Measurements from ENCODE around the gene ENHO.

The ENHO gene

GRCh38 chr9:34555936-34556525, 33.2 kb upstream of the ENHO start:
- no peak overlapping the region for H3K4me3 ChIP-seq (ENCODE audit: low read length)
- no peaks in the 10 kb centered on the region for H3K36me3 ChIP-seq (ENCODE audit: control insufficient read depth, insufficient read depth, low read length)
- peaks cover 16% of the 10 kb centered on the region for H3K4me1 ChIP-seq (ENCODE audit: control insufficient read depth, insufficient read depth, low read length)
- WGBS (ENCODE audit: insufficient coverage, insufficient read length): no CpG with 5 or more reads among the region's 13 CpGs
- no peaks in the 10 kb centered on the region for H3K27me3 ChIP-seq (ENCODE audit: control insufficient read depth, insufficient read depth, low read length)
- DNase-seq (ENCODE audit: low read depth, low spot score): no peak
- no peak overlapping the region for H3K27ac ChIP-seq (ENCODE audit: low read length)
- no peaks in the 10 kb centered on the region for H3K9me3 ChIP-seq (ENCODE audit: control insufficient read depth, insufficient read depth, low read length)

- DNase-seq (ENCODE audit: low read depth, low spot score): no peak
- Histone ChIP-seq H3K4me3 (ENCODE audit: low read length) (no peak overlapping the region), H3K27me3 (ENCODE audit: control insufficient read depth, insufficient read depth, low read length) (no peaks in the 10 kb centered on the region), H3K27ac (ENCODE audit: low read length) (no peak overlapping the region), H3K4me1 (ENCODE audit: control insufficient read depth, insufficient read depth, low read length) (peaks cover 16% of the 10 kb centered on the region), H3K36me3 (ENCODE audit: control insufficient read depth, insufficient read depth, low read length) (no peaks in the 10 kb centered on the region), H3K9me3 (ENCODE audit: control insufficient read depth, insufficient read depth, low read length) (no peaks in the 10 kb centered on the region)
- WGBS (ENCODE audit: insufficient coverage, insufficient read length): no CpG with 5 or more reads among the region's 5 CpGs
Observed at GRCh38 chr9:34555500-34555899, 32.7 kb upstream of the ENHO start.

- no peak for DNase-seq (ENCODE audit: low read depth, low spot score)
- H3K9me3 ChIP-seq (ENCODE audit: control insufficient read depth, insufficient read depth, low read length): no peaks in the 10 kb centered on the region
- WGBS (ENCODE audit: insufficient coverage, insufficient read length): no CpG with 5 or more reads among the region's 23 CpGs
- H3K4me1 ChIP-seq (ENCODE audit: control insufficient read depth, insufficient read depth, low read length): peaks cover 14% of the 10 kb centered on the region
- H3K36me3 ChIP-seq (ENCODE audit: control insufficient read depth, insufficient read depth, low read length): no peaks in the 10 kb centered on the region
- no peak overlapping the region for H3K27ac ChIP-seq (ENCODE audit: low read length)
- no peaks in the 10 kb centered on the region for H3K27me3 ChIP-seq (ENCODE audit: control insufficient read depth, insufficient read depth, low read length)
- no peak overlapping the region for H3K4me3 ChIP-seq (ENCODE audit: low read length)
Observed at GRCh38 chr9:34555002-34555348, 32.2 kb upstream of the ENHO start.

GRCh38 chr9:34554211-34555001, 31.6 kb upstream of the ENHO start:
- Histone ChIP-seq H3K9me3 (ENCODE audit: control insufficient read depth, insufficient read depth, low read length) (no peaks in the 10 kb centered on the region), H3K27ac (ENCODE audit: low read length) (no peak overlapping the region), H3K4me3 (ENCODE audit: low read length) (no peak overlapping the region), H3K4me1 (ENCODE audit: control insufficient read depth, insufficient read depth, low read length) (peaks cover 11% of the 10 kb centered on the region), H3K27me3 (ENCODE audit: control insufficient read depth, insufficient read depth, low read length) (no peaks in the 10 kb centered on the region), H3K36me3 (ENCODE audit: control insufficient read depth, insufficient read depth, low read length) (no peaks in the 10 kb centered on the region)
- DNase-seq (ENCODE audit: low read depth, low spot score): no peak
- no CpG with 5 or more reads among the region's 16 CpGs for WGBS (ENCODE audit: insufficient coverage, insufficient read length)

DNA sequence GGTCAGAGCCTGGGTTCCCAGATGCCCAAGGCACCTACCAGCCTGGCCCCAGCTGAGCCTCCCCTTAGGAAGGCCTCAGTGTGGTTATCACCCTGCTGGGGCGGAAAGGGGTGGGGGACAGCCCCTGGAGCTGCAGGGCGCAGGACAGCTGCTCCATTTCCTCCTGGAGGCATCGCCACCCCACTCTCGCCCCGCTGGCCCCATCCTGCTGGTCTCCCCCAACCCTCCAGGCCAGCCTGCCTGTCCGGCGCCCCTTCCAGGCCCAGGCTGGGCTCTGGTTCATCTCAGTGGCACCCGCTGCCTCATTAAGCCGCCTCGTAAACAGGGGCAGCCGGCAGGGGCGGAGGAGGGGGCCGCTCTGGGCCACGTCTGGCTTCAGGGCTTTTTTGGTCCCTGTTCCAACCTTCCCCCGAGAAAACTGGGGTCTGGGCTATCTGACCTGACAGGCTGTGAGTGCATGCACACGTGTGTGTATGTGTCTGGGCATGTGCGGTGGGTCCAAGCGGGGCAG, 30.8 kb upstream of the ENHO start:
- no peak for DNase-seq (ENCODE audit: low read depth, low spot score)
- Histone ChIP-seq H3K4me3 (ENCODE audit: low read length) (no peak overlapping the region), H3K36me3 (ENCODE audit: control insufficient read depth, insufficient read depth, low read length) (no peaks in the 10 kb centered on the region), H3K9me3 (ENCODE audit: control insufficient read depth, insufficient read depth, low read length) (no peaks in the 10 kb centered on the region), H3K27me3 (ENCODE audit: control insufficient read depth, insufficient read depth, low read length) (no peaks in the 10 kb centered on the region), H3K4me1 (ENCODE audit: control insufficient read depth, insufficient read depth, low read length) (peaks cover 7% of the 10 kb centered on the region), H3K27ac (ENCODE audit: low read length) (no peak overlapping the region)
- WGBS (ENCODE audit: insufficient coverage, insufficient read length): no CpG with 5 or more reads among the region's 18 CpGs

- Histone ChIP-seq H3K9me3 (ENCODE audit: control insufficient read depth, insufficient read depth, low read length) (no peaks in the 10 kb centered on the region), H3K27ac (ENCODE audit: low read length) (no peak overlapping the region), H3K4me1 (ENCODE audit: control insufficient read depth, insufficient read depth, low read length) (peaks cover 7% of the 10 kb centered on the region), H3K4me3 (ENCODE audit: low read length) (no peak overlapping the region), H3K27me3 (ENCODE audit: control insufficient read depth, insufficient read depth, low read length) (no peaks in the 10 kb centered on the region), H3K36me3 (ENCODE audit: control insufficient read depth, insufficient read depth, low read length) (no peaks in the 10 kb centered on the region)
- no peak for DNase-seq (ENCODE audit: low read depth, low spot score)
- WGBS (ENCODE audit: insufficient coverage, insufficient read length): no CpG with 5 or more reads among the region's 2 CpGs
Observed at GRCh38 chr9:34552986-34553385, 30.2 kb upstream of the ENHO start.

DNA sequence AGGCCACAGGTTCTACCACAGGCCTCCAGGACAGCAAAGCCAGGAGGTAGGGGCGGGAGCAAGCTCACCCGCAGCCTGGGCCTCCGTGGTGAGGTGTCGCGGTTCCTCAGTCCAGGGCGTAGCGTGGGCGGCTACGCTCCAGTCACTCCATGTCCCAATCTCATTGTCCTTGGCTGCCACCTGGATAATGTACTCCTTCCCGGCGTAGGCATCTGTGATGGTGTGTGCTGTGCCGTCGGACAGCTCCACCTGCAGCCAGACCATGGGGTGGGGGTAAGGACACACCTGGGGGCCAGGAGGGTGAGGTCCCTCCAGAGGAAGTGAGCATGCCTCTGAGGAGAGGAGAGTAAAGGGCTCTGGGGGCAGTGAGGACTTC, 29.8 kb upstream of the ENHO start:
- no peaks in the 10 kb centered on the region for H3K36me3 ChIP-seq (ENCODE audit: control insufficient read depth, insufficient read depth, low read length)
- H3K4me3 ChIP-seq (ENCODE audit: low read length): no peak overlapping the region
- WGBS (ENCODE audit: insufficient coverage, insufficient read length): no CpG with 5 or more reads among the region's 13 CpGs
- H3K4me1 ChIP-seq (ENCODE audit: control insufficient read depth, insufficient read depth, low read length): peaks cover 7% of the 10 kb centered on the region
- no peaks in the 10 kb centered on the region for H3K9me3 ChIP-seq (ENCODE audit: control insufficient read depth, insufficient read depth, low read length)
- no peak overlapping the region for H3K27ac ChIP-seq (ENCODE audit: low read length)
- H3K27me3 ChIP-seq (ENCODE audit: control insufficient read depth, insufficient read depth, low read length): no peaks in the 10 kb centered on the region
- no peak for DNase-seq (ENCODE audit: low read depth, low spot score)

GRCh38 chr9:34551751-34552605, 29.2 kb upstream of the ENHO start:
- no peaks in the 10 kb centered on the region for H3K36me3 ChIP-seq (ENCODE audit: control insufficient read depth, insufficient read depth, low read length)
- no peak overlapping the region for H3K4me3 ChIP-seq (ENCODE audit: low read length)
- peaks cover 7% of the 10 kb centered on the region for H3K4me1 ChIP-seq (ENCODE audit: control insufficient read depth, insufficient read depth, low read length)
- H3K27ac ChIP-seq (ENCODE audit: low read length): no peak overlapping the region
- H3K9me3 ChIP-seq (ENCODE audit: control insufficient read depth, insufficient read depth, low read length): no peaks in the 10 kb centered on the region
- no CpG with 5 or more reads among the region's 20 CpGs for WGBS (ENCODE audit: insufficient coverage, insufficient read length)
- no peak for DNase-seq (ENCODE audit: low read depth, low spot score)
- no peaks in the 10 kb centered on the region for H3K27me3 ChIP-seq (ENCODE audit: control insufficient read depth, insufficient read depth, low read length)

DNA sequence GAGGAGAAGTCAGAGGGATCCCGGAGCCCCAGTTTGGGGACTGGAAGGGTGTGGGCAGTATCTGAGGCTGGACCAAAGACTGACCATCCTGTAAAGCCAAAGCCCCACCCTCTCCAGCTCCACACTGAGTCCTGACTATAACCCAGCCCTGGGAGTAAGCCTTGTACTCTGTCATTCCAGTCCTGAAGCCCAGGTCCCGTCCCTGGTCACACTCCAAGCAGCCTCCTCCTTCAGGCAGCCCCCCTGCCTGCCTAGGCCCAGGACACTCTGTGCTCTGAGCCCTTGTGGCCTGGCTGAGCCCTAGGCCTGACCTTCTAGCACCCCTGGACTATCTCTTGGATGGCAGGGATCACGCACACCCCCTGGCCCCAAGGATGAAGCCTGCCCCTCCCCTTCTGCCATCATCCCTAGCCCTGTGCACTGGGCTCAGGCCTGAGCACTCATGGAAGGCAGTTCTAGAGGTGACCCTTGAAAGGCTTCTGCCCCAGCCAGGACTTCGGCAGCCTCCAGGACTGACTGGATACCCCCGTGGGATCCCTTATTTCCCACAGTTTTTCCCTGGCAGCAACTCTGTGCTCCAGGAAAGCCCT, 28.0 kb upstream of the ENHO start:
- WGBS (ENCODE audit: insufficient coverage, insufficient read length): no CpG with 5 or more reads among the region's 5 CpGs

GRCh38 chr9:34550016-34550680, 27.4 kb upstream of the ENHO start:
- Histone ChIP-seq H3K36me3 (ENCODE audit: control insufficient read depth, insufficient read depth, low read length) (no peaks in the 10 kb centered on the region), H3K4me3 (ENCODE audit: low read length) (no peak overlapping the region), H3K9me3 (ENCODE audit: control insufficient read depth, insufficient read depth, low read length) (no peaks in the 10 kb centered on the region), H3K4me1 (ENCODE audit: control insufficient read depth, insufficient read depth, low read length) (peaks cover 4% of the 10 kb centered on the region), H3K27me3 (ENCODE audit: control insufficient read depth, insufficient read depth, low read length) (no peaks in the 10 kb centered on the region), H3K27ac (ENCODE audit: low read length) (no peak overlapping the region)
- DNase-seq (ENCODE audit: low read depth, low spot score): no peak
- WGBS (ENCODE audit: insufficient coverage, insufficient read length): no CpG with 5 or more reads among the region's 12 CpGs

More for the DNA sequence above, 28.0 kb upstream of the ENHO start:
- no peak overlapping the region for H3K4me3 ChIP-seq (ENCODE audit: low read length)
- no peaks in the 10 kb centered on the region for H3K36me3 ChIP-seq (ENCODE audit: control insufficient read depth, insufficient read depth, low read length)
- peaks cover 7% of the 10 kb centered on the region for H3K4me1 ChIP-seq (ENCODE audit: control insufficient read depth, insufficient read depth, low read length)
- DNase-seq (ENCODE audit: low read depth, low spot score): no peak
- no peaks in the 10 kb centered on the region for H3K27me3 ChIP-seq (ENCODE audit: control insufficient read depth, insufficient read depth, low read length)
- no peaks in the 10 kb centered on the region for H3K9me3 ChIP-seq (ENCODE audit: control insufficient read depth, insufficient read depth, low read length)
- no peak overlapping the region for H3K27ac ChIP-seq (ENCODE audit: low read length)
